HL-60 (cell line): ENCODE results near the gene GPAT3.
"Not testable (repeated sequence)": the region's sequence is repeated elsewhere in the genome, so short reads cannot be mapped to it uniquely, and the experiment has no call there.

Experiments used
- DNase-seq, 2 experiments: peaks; one replicate each; pipeline ENCODE4 v3.0.0-alpha.2; 2010 to 2020; ENCODE audit warnings: low read depth in 1 of 2, low spot score in 1 of 2
- H3K27ac ChIP-seq: fragments of 250-450 bp; sonication (Bioruptor Pico); replicated peaks from 2 replicates; pipeline ENCODE4 v1.5.1; 2020; ENCODE audit warnings: mild to moderate bottlenecking, moderate library complexity
- H3K27me3 ChIP-seq: fragments of 250-450 bp; sonication (Bioruptor Pico); 2 replicates; pipeline ENCODE4 v1.5.1; 2021; ENCODE audit warnings: mild to moderate bottlenecking, moderate library complexity; ENCODE audit not compliant: insufficient read depth, poor library complexity, severe bottlenecking
- H3K4me3 ChIP-seq: replicated peaks from 2 replicates; pipeline ENCODE4 v1.5.1; 2011; ENCODE audit warnings: mild to moderate bottlenecking, control low read depth, low read length; ENCODE audit not compliant: insufficient read depth
- GABPA ChIP-seq: IDR thresholded peaks from 2 replicates; pipeline ENCODE4 v1.6.1; 2012; ENCODE audit warnings: low read depth
- POLR2AphosphoS5 ChIP-seq: IDR thresholded peaks from 2 replicates; pipeline ENCODE4 v1.6.1; 2012; ENCODE audit warnings: low read depth
- SPI1 ChIP-seq: IDR thresholded peaks from 2 replicates; pipeline ENCODE4 v1.6.1; 2012; ENCODE audit warnings: low read depth, mild to moderate bottlenecking, borderline replicate concordance
- TF ChIP-seq, protein P1 (sequence below): IDR thresholded peaks from one replicate; pipeline ENCODE4 v1.5.1; 2011; ENCODE audit warnings: low read length, control low read depth, inconsistent platforms; ENCODE audit not compliant: insufficient read depth
- TF ChIP-seq, protein P2 (sequence below): IDR thresholded peaks from 2 replicates; pipeline ENCODE4 v1.6.1; 2012; ENCODE audit warnings: low read depth; ENCODE audit not compliant: insufficient replicate concordance

Gene GPAT3

GRCh38 chr4:83504503-83504902, 31.4 kb upstream of the GPAT3 start:
- DNase-seq: no peak
- H3K27me3 ChIP-seq: no peaks in the 10 kb centered on the region
- TF ChIP-seq GABPA (no peak), POLR2AphosphoS5 (no peak), SPI1 (no peak)
- TF ChIP-seq, protein P1, sequence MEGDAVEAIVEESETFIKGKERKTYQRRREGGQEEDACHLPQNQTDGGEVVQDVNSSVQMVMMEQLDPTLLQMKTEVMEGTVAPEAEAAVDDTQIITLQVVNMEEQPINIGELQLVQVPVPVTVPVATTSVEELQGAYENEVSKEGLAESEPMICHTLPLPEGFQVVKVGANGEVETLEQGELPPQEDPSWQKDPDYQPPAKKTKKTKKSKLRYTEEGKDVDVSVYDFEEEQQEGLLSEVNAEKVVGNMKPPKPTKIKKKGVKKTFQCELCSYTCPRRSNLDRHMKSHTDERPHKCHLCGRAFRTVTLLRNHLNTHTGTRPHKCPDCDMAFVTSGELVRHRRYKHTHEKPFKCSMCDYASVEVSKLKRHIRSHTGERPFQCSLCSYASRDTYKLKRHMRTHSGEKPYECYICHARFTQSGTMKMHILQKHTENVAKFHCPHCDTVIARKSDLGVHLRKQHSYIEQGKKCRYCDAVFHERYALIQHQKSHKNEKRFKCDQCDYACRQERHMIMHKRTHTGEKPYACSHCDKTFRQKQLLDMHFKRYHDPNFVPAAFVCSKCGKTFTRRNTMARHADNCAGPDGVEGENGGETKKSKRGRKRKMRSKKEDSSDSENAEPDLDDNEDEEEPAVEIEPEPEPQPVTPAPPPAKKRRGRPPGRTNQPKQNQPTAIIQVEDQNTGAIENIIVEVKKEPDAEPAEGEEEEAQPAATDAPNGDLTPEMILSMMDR: no peak
- TF ChIP-seq, protein P2, sequence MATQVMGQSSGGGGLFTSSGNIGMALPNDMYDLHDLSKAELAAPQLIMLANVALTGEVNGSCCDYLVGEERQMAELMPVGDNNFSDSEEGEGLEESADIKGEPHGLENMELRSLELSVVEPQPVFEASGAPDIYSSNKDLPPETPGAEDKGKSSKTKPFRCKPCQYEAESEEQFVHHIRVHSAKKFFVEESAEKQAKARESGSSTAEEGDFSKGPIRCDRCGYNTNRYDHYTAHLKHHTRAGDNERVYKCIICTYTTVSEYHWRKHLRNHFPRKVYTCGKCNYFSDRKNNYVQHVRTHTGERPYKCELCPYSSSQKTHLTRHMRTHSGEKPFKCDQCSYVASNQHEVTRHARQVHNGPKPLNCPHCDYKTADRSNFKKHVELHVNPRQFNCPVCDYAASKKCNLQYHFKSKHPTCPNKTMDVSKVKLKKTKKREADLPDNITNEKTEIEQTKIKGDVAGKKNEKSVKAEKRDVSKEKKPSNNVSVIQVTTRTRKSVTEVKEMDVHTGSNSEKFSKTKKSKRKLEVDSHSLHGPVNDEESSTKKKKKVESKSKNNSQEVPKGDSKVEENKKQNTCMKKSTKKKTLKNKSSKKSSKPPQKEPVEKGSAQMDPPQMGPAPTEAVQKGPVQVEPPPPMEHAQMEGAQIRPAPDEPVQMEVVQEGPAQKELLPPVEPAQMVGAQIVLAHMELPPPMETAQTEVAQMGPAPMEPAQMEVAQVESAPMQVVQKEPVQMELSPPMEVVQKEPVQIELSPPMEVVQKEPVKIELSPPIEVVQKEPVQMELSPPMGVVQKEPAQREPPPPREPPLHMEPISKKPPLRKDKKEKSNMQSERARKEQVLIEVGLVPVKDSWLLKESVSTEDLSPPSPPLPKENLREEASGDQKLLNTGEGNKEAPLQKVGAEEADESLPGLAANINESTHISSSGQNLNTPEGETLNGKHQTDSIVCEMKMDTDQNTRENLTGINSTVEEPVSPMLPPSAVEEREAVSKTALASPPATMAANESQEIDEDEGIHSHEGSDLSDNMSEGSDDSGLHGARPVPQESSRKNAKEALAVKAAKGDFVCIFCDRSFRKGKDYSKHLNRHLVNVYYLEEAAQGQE: no peak
- no peak overlapping the region for H3K4me3 ChIP-seq
- no peak overlapping the region for H3K27ac ChIP-seq

GRCh38 chr4:83504996-83505395, 30.9 kb upstream of the GPAT3 start:
- peak in 1 of 2 experiments; percentile 26 for DNase-seq
- Histone ChIP-seq H3K27ac (no peak overlapping the region), H3K4me3 (no peak overlapping the region), H3K27me3 (no peaks in the 10 kb centered on the region)
- TF ChIP-seq GABPA: no peak
- TF ChIP-seq SPI1: 0 out of 2 replicates have a peak, but pooled peaks have one; percentile 23

DNA sequence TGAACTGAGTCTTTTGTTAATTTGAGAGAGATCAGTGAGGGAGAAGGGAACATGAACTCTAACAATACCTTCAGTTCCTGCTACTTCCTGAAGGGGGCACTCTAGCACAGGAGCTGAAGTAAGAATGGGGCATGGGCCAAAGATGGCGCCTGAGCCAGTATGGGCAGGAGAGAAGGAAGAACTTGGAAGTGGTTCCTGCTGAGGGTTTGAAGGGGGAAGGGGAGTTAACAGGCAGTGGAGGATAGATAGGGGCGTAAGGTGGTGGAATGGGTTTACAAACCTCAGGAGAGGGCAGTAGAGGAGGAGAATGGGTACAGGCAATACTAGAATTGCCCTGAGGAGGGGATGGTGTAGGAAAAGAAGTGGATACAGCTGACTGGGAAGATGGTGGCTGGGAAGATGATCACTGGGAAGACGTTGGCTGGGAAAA, 26.7 kb upstream of the GPAT3 start:
- not testable (repeated sequence) for H3K4me3 ChIP-seq, H3K27ac ChIP-seq
- peak; percentile 58 to 78 for DNase-seq

DNA sequence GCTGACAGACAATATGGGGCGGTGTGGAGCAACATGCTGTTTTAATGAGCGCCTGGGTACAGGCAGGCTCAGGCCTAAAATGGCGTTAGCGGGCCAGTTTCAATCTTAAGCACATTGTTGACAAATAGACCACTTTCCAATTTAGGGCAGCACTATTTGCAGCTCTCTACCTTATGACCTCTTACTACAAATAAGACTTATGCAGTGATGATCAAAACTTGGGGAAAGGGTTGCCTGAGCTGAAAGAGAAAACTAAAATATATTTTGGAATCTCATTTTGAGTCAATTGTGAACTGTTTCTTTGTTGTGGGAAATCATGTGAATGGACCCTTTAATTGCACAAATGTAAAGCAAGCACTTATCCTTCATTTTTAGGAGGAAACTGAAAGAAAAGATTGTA, 25.5 kb upstream of the GPAT3 start:
- H3K27ac ChIP-seq: no peak overlapping the region
- TF ChIP-seq, protein P1: no peak
- TF ChIP-seq, protein P2: no peak
- no peak for TF ChIP-seq POLR2AphosphoS5
- TF ChIP-seq SPI1: no peak
- no peak for TF ChIP-seq GABPA
- no peak overlapping the region for H3K4me3 ChIP-seq
- no peak for DNase-seq
- no peaks in the 10 kb centered on the region for H3K27me3 ChIP-seq

More for the DNA sequence above, 26.7 kb upstream of the GPAT3 start:
- H3K27me3 ChIP-seq: not testable (repeated sequence)

DNA sequence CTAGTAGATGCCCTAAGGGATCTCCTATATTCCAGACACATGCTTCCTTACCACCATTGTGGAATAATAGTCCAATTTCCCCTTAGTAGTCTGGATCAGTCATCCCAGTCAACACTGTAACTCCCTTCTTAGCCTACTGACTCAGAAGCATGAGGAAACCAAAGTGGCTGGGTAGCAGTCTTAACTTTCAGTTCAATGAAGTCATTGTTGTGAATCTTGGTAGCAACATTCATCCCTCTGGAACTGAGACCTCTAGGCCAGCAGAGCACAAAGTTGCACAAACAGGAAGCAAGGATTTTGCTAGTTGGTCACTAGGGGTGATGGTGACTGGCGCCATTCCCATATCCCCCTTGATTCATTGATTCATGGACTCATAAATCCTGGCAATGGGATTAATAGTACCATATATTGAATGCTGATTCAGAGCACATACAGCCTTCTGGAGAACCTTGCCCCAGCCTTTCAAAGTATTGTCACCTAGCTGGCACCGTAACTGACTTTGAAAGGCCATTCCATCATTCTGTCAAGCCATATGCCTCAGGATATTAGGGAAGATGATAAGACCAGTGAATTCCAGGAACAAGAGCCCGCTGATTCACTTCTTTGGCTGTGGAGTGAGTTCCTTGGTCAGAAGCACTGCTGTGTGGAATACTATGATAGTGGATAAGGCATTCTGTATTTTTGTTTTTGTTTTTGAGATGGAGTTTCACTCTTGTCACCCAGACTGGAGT, 19.7 kb upstream of the GPAT3 start:
- no peak for DNase-seq
- TF ChIP-seq POLR2AphosphoS5: no peak
- TF ChIP-seq GABPA: no peak
- TF ChIP-seq, protein P2: no peak
- TF ChIP-seq, protein P1: no peak
- no peak for TF ChIP-seq SPI1
- Histone ChIP-seq H3K27ac (no peak overlapping the region), H3K27me3 (no peaks in the 10 kb centered on the region), H3K4me3 (no peak overlapping the region)
